ENCODE results near the gene DUS2.

- TF ChIP-seq, protein P1, sequence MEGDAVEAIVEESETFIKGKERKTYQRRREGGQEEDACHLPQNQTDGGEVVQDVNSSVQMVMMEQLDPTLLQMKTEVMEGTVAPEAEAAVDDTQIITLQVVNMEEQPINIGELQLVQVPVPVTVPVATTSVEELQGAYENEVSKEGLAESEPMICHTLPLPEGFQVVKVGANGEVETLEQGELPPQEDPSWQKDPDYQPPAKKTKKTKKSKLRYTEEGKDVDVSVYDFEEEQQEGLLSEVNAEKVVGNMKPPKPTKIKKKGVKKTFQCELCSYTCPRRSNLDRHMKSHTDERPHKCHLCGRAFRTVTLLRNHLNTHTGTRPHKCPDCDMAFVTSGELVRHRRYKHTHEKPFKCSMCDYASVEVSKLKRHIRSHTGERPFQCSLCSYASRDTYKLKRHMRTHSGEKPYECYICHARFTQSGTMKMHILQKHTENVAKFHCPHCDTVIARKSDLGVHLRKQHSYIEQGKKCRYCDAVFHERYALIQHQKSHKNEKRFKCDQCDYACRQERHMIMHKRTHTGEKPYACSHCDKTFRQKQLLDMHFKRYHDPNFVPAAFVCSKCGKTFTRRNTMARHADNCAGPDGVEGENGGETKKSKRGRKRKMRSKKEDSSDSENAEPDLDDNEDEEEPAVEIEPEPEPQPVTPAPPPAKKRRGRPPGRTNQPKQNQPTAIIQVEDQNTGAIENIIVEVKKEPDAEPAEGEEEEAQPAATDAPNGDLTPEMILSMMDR (IDR thresholded peaks at IDR 0.05): no peak
- TF ChIP-seq POLR2A (IDR thresholded peaks at IDR 0.05): no peak
Measured at GRCh38 chr16:67982011-67982696, 40.9 kb upstream of the DUS2 start.

All from sigmoid colon (tissue), 3 donors.